Activated T-cell treated with anti-CD3 and anti-CD28 coated beads, Interleukin-2, amount 50 U/mL, for 24 hours (primary cell): Measurements from ENCODE around the gene CTNND1.
"Not testable (repeated sequence)": the region's sequence is repeated elsewhere in the genome, so short reads cannot be mapped to it uniquely, and the experiment has no call there.

ENCODE experiments used
- DNase-seq: peaks from one replicate; pipeline ENCODE4 v3.0.0-alpha.2; 2020
- H3K27ac Mint-ChIP-seq: 2 replicates; pipeline ENCODE4 v1.8.0; 2020; ENCODE audit warnings: mild to moderate bottlenecking, mixed read lengths
- H3K27me3 Mint-ChIP-seq: 2 replicates; pipeline ENCODE4 v1.8.0; 2020; ENCODE audit warnings: mixed read lengths
- H3K36me3 Mint-ChIP-seq: 2 replicates; pipeline ENCODE4 v1.8.0; 2020; ENCODE audit warnings: low read depth, mixed read lengths
- H3K4me1 Mint-ChIP-seq: 2 replicates; pipeline ENCODE4 v1.8.0; 2020; ENCODE audit warnings: low read depth, mixed read lengths
- H3K4me3 Mint-ChIP-seq: 2 replicates; pipeline ENCODE4 v1.8.0; 2020; ENCODE audit warnings: mild to moderate bottlenecking, moderate library complexity, mixed read lengths
- H3K9me3 Mint-ChIP-seq: 2 replicates; pipeline ENCODE4 v1.8.0; 2020; ENCODE audit warnings: mixed read lengths

The CTNND1 gene

GRCh38 chr11:57834852-57835251 lies 73.2 kb downstream of the CTNND1 start:
- Mint-ChIP-seq H3K9me3 (no peaks in the 10 kb centered on the region), H3K36me3 (no peaks in the 10 kb centered on the region), H3K27ac (no peak overlapping the region), H3K27me3 (peaks cover 42% of the 10 kb centered on the region), H3K4me1 (no peaks in the 10 kb centered on the region), H3K4me3 (no peak overlapping the region)
- DNase-seq, result no peak

- not testable (repeated sequence) for H3K4me1 Mint-ChIP-seq, DNase-seq, H3K36me3 Mint-ChIP-seq, H3K4me3 Mint-ChIP-seq, H3K9me3 Mint-ChIP-seq, H3K27ac Mint-ChIP-seq
- H3K27me3 Mint-ChIP-seq, result peaks cover 22% of the 10 kb centered on the region
Measured at GRCh38 chr11:57838609-57839008, 77.0 kb downstream of the CTNND1 start.

- H3K9me3 Mint-ChIP-seq, result no peaks in the 10 kb centered on the region
- no peak overlapping the region for H3K4me3 Mint-ChIP-seq
- H3K27me3 Mint-ChIP-seq, result peaks cover 13% of the 10 kb centered on the region
- H3K27ac Mint-ChIP-seq, result no peak overlapping the region
- H3K4me1 Mint-ChIP-seq, result no peaks in the 10 kb centered on the region
- DNase-seq, result no peak
- no peaks in the 10 kb centered on the region for H3K36me3 Mint-ChIP-seq
Measured at GRCh38 chr11:57842873-57843272, 81.3 kb downstream of the CTNND1 start.

- H3K4me1 Mint-ChIP-seq, result no peaks in the 10 kb centered on the region
- peaks cover 5% of the 10 kb centered on the region for H3K27me3 Mint-ChIP-seq
- no peak overlapping the region for H3K4me3 Mint-ChIP-seq
- H3K9me3 Mint-ChIP-seq, result no peaks in the 10 kb centered on the region
- no peaks in the 10 kb centered on the region for H3K36me3 Mint-ChIP-seq
- no peak for DNase-seq
- H3K27ac Mint-ChIP-seq, result no peak overlapping the region
Measured at GRCh38 chr11:57867966-57868365, 106.4 kb downstream of the CTNND1 start.

GRCh38 chr11:57868491-57868890 lies 106.9 kb downstream of the CTNND1 start:
- peaks cover 5% of the 10 kb centered on the region for H3K27me3 Mint-ChIP-seq
- no peaks in the 10 kb centered on the region for H3K36me3 Mint-ChIP-seq
- no peaks in the 10 kb centered on the region for H3K9me3 Mint-ChIP-seq
- DNase-seq, result no peak
- H3K27ac Mint-ChIP-seq, result no peak overlapping the region
- H3K4me1 Mint-ChIP-seq, result no peaks in the 10 kb centered on the region
- no peak overlapping the region for H3K4me3 Mint-ChIP-seq
